SK-N-MC (cell line): ENCODE data around the gene KRT79.

Source experiments
- DNase-seq: peaks from one replicate; pipeline ENCODE4 v3.0.0-alpha.2; 2011; ENCODE audit warnings: low read depth, low spot score
- H3K27ac ChIP-seq: fragments of 200-600 bp; sonication (generic); 2 replicates; pipeline ENCODE4 v1.5.1; 2016; ENCODE audit warnings: mixed run types
- H3K36me3 ChIP-seq: fragments of 200-600 bp; sonication (generic); 2 replicates; pipeline ENCODE4 v1.6.1; 2017; ENCODE audit warnings: antibody characterized with exemption, low read length, mixed read lengths; ENCODE audit not compliant: insufficient read depth
- H3K4me3 ChIP-seq: fragments of 200-600 bp; sonication (generic); 2 replicates; pipeline ENCODE4 v1.5.1; 2016
- H3K9ac ChIP-seq: fragments of 200-600 bp; sonication (generic); 2 replicates; pipeline ENCODE4 v1.8.0; 2017; ENCODE audit warnings: mixed run types, mixed read lengths; ENCODE audit not compliant: insufficient read length
- H3K9me3 ChIP-seq: fragments of 200-600 bp; sonication (generic); 2 replicates; pipeline ENCODE4 v1.6.1; 2017; ENCODE audit warnings: low read depth, mild to moderate bottlenecking, antibody characterized with exemption, low read length, moderate library complexity, mixed read lengths
- EZH2 ChIP-seq: fragments of 200-600 bp; sonication (generic); IDR thresholded peaks from one replicate; pipeline ENCODE4 v1.6.1; 2017; ENCODE audit warnings: antibody characterized with exemption
- FOXP2 ChIP-seq: optimal IDR thresholded peaks from 2 replicates; pipeline ENCODE3; 2011; ENCODE audit warnings: mild to moderate bottlenecking, moderate library complexity; ENCODE audit not compliant: insufficient read depth; ENCODE audit errors: extremely low read length, control extremely low read depth
- POLR2AphosphoS5 ChIP-seq: IDR thresholded peaks from 2 replicates; pipeline ENCODE4 v1.6.1; 2012; ENCODE audit warnings: mild to moderate bottlenecking, low read depth, low read length, borderline replicate concordance

The KRT79 gene

DNA sequence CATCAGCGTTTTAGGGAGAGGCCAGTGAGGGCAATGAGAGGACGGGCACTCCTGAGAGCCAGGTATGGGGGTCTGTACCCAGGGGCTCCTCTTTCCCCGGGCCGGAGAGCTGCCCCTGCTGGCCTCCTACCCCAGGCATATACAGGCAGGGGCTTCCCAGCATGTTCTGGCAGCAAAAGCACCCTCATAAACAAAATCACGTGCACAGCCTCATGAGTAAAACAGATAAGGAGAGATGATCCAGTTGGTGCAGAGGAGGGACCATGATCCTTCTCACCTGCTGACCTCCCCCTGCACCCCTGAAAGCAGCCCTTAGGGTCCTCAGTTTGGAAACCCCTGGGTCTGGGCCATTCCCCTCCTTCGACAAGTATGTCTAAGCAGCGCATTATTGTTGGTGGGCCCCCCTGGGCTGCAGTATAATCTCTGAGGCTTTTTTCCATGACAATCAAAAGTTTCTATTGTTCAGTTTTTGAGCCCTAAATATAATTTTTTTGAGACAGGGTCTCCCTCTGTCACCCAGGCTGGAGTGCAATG lies 15.2 kb downstream of the KRT79 start:
- no peak for DNase-seq
- Histone ChIP-seq H3K9ac (no peak overlapping the region), H3K9me3 (no peaks in the 10 kb centered on the region), H3K27ac (no peak overlapping the region), H3K36me3 (no peaks in the 10 kb centered on the region), H3K4me3 (no peak overlapping the region)
- TF ChIP-seq EZH2 (no peak), FOXP2 (no peak), POLR2AphosphoS5 (no peak)

DNA sequence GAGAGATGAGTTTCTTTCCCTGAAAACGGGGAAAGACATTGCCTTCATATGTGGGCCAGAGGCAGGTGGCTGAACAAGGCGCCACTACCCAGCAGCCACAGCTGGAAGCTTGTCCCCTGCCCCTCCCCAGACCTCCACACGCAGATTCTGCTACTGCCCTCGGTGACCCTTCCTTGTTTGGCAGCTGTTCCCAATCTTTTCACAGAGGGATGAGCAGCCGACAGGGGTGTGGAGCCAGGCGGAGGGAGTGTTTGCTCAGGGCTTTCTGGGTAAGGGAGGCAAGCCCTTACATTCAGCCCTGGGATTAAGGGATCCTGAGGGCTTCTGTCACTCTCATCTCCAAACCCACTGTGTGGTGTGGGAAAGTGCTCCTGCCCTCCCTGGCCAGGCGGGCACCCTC lies 15.7 kb downstream of the KRT79 start:
- no peak overlapping the region for H3K9ac ChIP-seq
- no peak for DNase-seq
- TF ChIP-seq FOXP2 (no peak), EZH2 (no peak), POLR2AphosphoS5 (no peak)
- no peak overlapping the region for H3K4me3 ChIP-seq
- H3K27ac ChIP-seq = no peak overlapping the region
- no peaks in the 10 kb centered on the region for H3K9me3 ChIP-seq
- no peaks in the 10 kb centered on the region for H3K36me3 ChIP-seq

DNA sequence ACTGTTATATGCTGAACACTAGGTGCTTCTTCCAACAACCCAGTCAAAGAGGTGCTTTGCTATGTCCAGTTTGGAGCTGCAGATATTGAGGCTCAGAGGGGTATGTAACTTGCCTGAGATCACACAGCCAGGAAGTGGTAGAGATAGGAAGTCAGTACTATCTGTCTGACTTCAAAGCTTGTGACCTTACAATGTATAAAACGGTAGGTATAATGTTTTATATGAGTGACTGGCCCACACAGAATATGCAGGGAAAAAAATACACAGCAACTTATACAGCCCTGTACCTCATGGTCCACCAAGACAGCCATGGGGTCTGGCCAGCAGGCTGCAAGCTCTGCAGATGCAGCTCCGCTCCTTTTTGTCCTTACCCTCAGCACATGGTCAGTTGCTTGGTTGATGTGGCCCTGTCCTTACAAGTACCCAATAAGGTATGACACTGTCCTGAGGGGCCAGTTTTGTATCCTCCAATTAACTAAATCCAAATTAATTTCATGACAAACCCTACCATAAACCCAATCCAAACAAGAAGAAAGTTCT lies 16.3 kb downstream of the KRT79 start:
- H3K9me3 ChIP-seq = no peaks in the 10 kb centered on the region
- TF ChIP-seq POLR2AphosphoS5 (no peak), EZH2 (no peak)
- H3K9ac ChIP-seq = no peak overlapping the region
- H3K4me3 ChIP-seq = no peak overlapping the region
- H3K36me3 ChIP-seq = no peaks in the 10 kb centered on the region
- no peak for DNase-seq
- H3K27ac ChIP-seq = no peak overlapping the region

DNA sequence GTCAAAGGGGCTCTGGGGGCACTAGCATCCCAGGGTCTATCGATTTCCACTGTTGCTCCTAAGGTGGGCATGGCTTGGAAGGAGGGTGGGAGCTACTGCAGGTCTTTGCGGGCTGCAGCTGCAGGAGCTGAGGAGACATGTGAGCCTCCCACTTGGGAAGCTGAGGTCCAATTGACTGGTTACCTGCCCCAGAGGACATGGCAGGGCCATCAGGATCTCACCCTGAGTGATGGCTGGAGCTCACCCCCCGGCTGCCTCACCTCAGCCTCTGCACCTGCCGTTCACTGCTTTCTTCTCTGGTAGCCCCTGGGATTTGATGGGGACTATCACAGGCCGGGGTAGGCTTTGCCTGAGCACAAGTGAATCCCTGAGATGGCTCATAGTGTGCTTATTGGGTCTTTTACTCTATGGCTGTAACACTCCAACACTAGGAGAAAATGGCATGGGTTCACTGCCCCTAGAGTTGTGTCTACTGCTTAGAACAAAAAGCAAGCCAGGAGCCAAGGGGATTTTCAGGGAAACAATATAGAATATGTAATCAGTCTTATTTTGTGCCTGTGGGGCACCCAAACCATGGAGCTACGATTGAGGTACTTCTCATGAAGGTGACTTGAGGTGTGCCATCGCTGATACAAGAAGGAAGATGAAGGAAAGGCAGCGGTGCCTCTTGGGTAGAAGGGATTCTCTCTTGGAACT lies 17.0 kb downstream of the KRT79 start:
- H3K27ac ChIP-seq = no peak overlapping the region
- no peak for DNase-seq
- no peaks in the 10 kb centered on the region for H3K9me3 ChIP-seq
- H3K4me3 ChIP-seq = no peak overlapping the region
- H3K36me3 ChIP-seq = no peaks in the 10 kb centered on the region
- TF ChIP-seq EZH2 (no peak), FOXP2 (no peak), POLR2AphosphoS5 (no peak)
- H3K9ac ChIP-seq = no peak overlapping the region

DNA sequence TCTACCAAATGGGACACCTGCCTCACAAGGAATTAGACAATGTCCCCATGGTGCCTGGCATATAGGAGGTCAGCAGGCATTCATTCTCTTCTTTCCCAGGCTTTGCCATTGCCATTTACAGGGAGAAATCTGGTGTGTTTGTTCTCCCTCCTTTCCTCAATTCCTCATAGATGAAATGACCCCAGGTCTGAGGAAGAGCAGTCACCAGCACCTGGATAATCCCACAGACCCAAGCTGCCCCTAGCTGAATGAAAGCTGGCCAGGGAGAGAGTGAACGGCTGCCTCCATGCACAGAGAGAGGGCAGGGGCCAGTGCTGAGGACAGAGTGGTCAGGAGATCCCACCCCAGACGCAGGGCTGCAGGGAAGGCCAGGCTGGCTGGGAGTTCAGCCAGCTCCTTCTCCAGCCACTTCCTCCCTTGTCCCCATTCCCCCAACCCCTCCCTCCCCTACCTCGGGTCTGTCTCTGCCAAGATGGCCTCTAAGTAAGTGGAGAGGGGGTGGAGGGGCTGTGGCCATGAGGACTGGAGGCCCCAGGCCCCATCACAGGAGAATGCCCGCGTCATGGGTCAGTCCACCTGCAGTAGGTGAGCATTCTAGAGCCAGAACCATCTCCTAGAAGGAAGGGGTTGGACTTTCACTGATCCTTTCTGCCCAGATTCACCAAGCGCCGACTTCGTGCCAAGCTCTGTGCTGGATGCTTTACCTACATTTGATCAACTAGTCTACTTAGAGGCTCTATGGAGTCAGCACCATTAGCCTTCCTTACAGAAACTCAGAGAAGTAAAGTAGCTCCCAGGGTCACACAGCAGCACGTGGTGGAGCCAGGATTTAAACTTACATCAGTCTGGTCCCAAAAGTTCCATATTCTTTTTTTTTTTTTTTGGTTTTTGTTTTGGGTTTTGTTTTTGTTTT lies 18.2 kb downstream of the KRT79 start:
- H3K9me3 ChIP-seq = no peaks in the 10 kb centered on the region
- TF ChIP-seq EZH2 (no peak), POLR2AphosphoS5 (no peak)
- no peak for DNase-seq
- H3K9ac ChIP-seq = no peak overlapping the region
- H3K27ac ChIP-seq = no peak overlapping the region
- no peak overlapping the region for H3K4me3 ChIP-seq
- no peaks in the 10 kb centered on the region for H3K36me3 ChIP-seq

DNA sequence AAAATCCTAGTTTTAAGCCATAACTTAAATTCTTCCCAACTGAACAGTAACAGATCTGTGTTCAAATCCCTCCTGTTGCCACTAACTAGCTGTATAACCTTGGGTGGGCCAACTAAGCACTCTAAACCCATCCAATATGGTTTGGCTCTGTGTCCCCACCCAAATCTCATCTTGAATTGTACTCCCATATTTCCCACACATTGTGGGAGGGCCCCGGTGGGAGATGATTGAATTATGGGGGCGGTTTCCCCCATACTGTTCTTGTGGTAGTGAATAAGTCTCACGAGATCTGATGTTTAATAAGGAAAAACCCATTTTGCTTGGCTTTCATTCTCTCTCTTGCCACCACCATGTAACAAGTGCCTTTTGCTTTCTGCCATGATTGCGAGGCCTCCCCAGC lies 18.9 kb downstream of the KRT79 start:
- Histone ChIP-seq H3K9ac (no peak overlapping the region), H3K4me3 (no peak overlapping the region), H3K9me3 (no peaks in the 10 kb centered on the region), H3K27ac (no peak overlapping the region), H3K36me3 (no peaks in the 10 kb centered on the region)
- TF ChIP-seq POLR2AphosphoS5 = no peak
- DNase-seq = no peak

DNA sequence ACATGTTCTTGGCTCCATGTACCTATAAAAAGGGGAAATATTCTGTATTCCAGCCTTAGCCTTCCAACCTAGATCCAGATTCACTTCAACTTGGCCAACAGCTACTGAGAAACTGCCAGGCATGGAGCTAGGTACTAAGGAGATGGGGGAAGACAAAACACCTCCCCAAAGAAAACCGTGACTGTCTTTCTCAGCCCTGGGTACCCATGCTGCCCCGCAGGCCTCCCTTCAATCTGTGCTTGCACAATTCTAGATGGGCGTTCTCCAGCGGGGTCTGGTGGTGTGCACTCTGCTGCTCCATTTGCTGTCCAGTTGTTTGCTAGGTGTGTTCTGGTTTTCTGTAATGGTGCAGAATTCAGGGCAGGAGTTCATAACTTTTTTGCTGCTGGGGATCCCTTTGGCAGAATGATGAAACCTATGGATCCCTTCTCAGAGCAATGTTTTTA lies 19.4 kb downstream of the KRT79 start:
- Histone ChIP-seq H3K4me3 (no peak overlapping the region), H3K9me3 (no peaks in the 10 kb centered on the region), H3K9ac (no peak overlapping the region), H3K27ac (no peak overlapping the region), H3K36me3 (no peaks in the 10 kb centered on the region)
- DNase-seq = no peak
- TF ChIP-seq EZH2 (no peak), FOXP2 (no peak), POLR2AphosphoS5 (no peak)

DNA sequence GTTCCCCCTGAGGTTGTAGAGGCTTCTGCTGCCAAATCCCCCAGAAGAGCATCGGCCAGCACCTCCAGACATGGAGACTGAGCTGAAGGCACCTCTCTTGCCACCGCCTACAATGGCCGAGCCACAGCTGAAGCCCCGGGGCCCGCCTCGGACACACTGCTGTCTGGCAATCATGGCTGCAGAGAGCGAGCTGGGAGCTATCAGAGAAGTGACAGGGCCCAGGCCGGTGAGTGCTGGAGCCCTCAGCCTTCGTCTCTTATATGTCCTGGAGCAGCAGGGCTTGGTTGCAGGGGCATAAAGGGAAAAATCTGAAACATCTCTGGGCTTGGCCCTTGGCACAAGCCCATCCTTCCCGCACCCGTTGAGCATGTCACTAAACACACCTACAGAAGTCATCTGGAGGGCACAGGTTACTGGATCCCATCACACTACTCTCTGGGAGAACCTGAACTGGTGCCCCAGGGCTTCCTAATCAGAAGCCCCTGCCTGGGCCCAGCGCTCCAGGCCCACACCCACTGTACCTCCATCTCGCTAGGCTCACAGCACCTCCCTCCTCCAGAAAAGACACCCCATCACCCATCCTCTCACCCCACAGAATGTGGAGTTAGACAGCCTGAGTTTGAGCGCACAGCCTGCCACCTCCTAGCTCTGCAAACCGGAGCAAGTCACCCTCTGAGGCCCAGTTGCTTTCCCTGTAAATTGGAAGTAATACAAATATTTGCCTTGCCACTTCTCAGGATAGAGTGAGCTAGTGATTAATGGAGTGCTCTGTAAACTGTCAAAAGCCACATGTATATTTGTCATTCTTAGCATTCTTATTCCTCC lies 20.0 kb downstream of the KRT79 start, which contains the start of gene KRT4:
Gene KRT4 (minus strand): TSS at position 232 of the 825 bp plus-strand sequence. CDS start 58 bp downstream, at position 174.
- H3K27ac ChIP-seq = no peak within 1 kb of the TSS
- no peak for DNase-seq
- TF ChIP-seq EZH2 = no peak
- TF ChIP-seq POLR2AphosphoS5 = no peak
- no peak for TF ChIP-seq FOXP2

More for the DNA sequence above, 20.0 kb downstream of the KRT79 start, which contains the start of gene KRT4:
- Histone ChIP-seq H3K4me3 (no peak within 1 kb of the TSS), H3K36me3 (no peaks in the 10 kb centered on the region), H3K9ac (no peak within 1 kb of the TSS), H3K9me3 (no peaks in the 10 kb centered on the region)
